ENCODE results near the gene EPHA5.

The EPHA5 gene

DNA sequence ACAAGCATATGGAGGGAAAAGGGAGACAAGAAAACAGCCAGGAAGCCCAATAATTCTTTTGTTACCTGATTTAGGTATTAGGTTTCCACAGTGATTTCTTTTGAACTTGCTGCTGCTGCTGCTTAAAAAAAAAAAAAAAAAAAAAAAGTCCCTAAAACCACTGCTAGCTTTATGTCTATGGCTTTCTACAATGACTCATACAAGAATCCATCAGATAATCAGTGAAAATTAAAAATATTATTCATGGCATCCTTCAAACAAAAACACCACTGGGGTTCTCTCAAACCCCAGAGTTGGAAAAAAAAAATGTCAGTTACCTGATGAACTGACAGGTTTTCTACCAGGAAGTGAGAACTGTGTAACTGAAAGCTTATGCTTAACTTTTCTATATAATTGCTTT lies 14.3 kb downstream of the EPHA5 start:
- Histone ChIP-seq H2AFZ (ENCODE audit: low read depth, low read length) (no peak overlapping the region), H3K27me3 (ENCODE audit: insufficient read depth, low read length) (no peaks in the 10 kb centered on the region), H3K4me3 (ENCODE audit: low read length) (no peak overlapping the region), H3K36me3 (ENCODE audit: insufficient read depth, low read length) (no peaks in the 10 kb centered on the region), H3K4me1 (ENCODE audit: insufficient read depth, low read length) (no peaks in the 10 kb centered on the region), H3K9me3 (ENCODE audit: low read length) (no peaks in the 10 kb centered on the region)

DNA sequence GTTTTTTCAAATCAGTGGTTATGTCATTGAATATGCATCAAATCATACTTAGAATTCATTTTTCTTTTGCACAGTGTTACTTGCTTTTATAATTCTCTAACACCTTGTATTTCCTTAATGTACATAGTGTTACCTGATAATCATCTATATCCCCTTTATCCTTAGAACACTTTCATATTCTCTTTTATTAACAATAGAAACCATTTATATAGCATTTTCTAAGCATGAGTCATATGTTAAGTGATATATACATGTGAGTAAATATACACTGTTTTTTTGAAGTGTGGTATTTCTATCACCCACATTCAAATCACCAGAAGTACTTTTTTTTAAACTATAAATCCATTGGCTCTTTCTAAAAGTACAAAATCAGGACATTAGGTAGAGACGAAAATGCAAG lies 15.3 kb downstream of the EPHA5 start:
- H3K4me1 ChIP-seq (ENCODE audit: insufficient read depth, low read length), result no peaks in the 10 kb centered on the region
- H3K4me3 ChIP-seq (ENCODE audit: low read length), result no peak overlapping the region
- H3K27me3 ChIP-seq (ENCODE audit: insufficient read depth, low read length), result no peaks in the 10 kb centered on the region
- no peaks in the 10 kb centered on the region for H3K36me3 ChIP-seq (ENCODE audit: insufficient read depth, low read length)
- no peak overlapping the region for H2AFZ ChIP-seq (ENCODE audit: low read depth, low read length)
- no peaks in the 10 kb centered on the region for H3K9me3 ChIP-seq (ENCODE audit: low read length)

DNA sequence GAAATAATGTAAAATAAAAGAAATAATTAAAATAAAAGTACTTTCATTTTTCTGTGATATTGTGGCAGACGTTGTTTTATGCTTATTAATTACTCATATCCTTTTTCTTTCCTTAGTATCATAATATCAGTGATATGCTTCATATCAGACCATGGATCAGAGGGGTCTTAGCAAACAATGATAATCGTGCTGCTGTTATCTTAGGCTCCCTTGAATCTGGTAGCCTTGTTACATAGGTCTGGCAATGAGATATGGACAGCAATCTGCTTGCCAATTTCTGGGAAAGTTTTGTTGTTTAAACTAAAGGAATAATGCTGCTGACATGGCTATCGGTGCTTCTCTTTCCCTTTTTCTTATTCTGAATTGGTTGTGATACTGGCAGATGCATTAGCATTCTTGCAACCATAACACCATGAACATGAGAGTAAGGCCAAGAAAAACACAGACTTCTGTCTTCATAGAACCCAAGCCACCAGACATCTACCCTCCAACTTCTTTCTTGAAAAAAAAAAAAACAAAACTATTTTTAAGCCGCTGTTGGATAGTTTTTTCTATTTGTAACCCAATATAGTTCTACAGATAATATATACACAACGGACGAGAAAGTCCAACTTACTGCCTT lies 16.4 kb downstream of the EPHA5 start:
- H2AFZ ChIP-seq (ENCODE audit: low read depth, low read length), result no peak overlapping the region
- no peaks in the 10 kb centered on the region for H3K4me1 ChIP-seq (ENCODE audit: insufficient read depth, low read length)
- H3K9me3 ChIP-seq (ENCODE audit: low read length), result no peaks in the 10 kb centered on the region
- no peaks in the 10 kb centered on the region for H3K36me3 ChIP-seq (ENCODE audit: insufficient read depth, low read length)
- H3K27me3 ChIP-seq (ENCODE audit: insufficient read depth, low read length), result no peaks in the 10 kb centered on the region
- no peak overlapping the region for H3K4me3 ChIP-seq (ENCODE audit: low read length)

DNA sequence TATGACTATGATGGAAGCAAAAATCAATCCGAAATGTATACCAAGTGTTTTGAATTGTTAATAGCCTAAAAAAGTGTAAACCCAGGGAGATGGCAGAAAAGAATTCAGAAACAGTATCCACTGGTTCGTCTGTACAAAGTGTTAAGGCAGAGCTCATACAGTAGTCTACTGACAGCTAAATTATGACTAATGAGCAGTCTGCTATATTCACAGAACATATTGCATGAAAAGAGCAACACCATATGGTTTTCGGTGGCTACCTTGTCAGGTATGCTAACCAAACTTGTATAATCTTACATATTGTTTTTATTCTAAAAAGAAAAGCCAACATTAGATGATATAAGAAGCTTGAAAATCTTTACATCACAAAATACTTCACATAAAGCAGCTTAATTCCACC lies 18.5 kb downstream of the EPHA5 start:
- Histone ChIP-seq H3K4me3 (ENCODE audit: low read length) (no peak overlapping the region), H3K9me3 (ENCODE audit: low read length) (no peaks in the 10 kb centered on the region), H3K36me3 (ENCODE audit: insufficient read depth, low read length) (no peaks in the 10 kb centered on the region), H3K27me3 (ENCODE audit: insufficient read depth, low read length) (no peaks in the 10 kb centered on the region), H3K4me1 (ENCODE audit: insufficient read depth, low read length) (no peaks in the 10 kb centered on the region), H2AFZ (ENCODE audit: low read depth, low read length) (no peak overlapping the region)

DNA sequence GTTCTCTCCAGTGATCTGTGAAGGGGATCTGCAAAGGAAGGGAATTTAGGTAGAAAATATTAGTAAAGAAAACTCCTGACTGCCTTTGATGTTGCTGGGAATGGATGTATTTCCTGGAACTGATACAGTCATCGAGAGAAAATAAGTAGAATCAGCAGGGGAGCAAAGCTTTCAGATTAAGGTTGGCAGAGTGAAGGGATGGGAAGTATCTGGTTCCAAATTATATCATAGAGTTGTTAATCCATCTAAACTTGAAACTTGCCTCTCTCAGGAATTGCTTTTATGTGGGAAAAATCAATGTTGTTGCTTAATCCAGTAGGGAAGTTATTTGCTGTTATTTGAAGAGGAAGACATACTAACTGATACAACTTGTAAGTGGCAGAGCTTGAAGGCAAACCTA lies 19.3 kb downstream of the EPHA5 start:
- H3K4me3 ChIP-seq (ENCODE audit: low read length), result no peak overlapping the region
- no peaks in the 10 kb centered on the region for H3K4me1 ChIP-seq (ENCODE audit: insufficient read depth, low read length)
- H3K9me3 ChIP-seq (ENCODE audit: low read length), result no peaks in the 10 kb centered on the region
- no peaks in the 10 kb centered on the region for H3K36me3 ChIP-seq (ENCODE audit: insufficient read depth, low read length)
- no peak overlapping the region for H2AFZ ChIP-seq (ENCODE audit: low read depth, low read length)
- no peaks in the 10 kb centered on the region for H3K27me3 ChIP-seq (ENCODE audit: insufficient read depth, low read length)

DNA sequence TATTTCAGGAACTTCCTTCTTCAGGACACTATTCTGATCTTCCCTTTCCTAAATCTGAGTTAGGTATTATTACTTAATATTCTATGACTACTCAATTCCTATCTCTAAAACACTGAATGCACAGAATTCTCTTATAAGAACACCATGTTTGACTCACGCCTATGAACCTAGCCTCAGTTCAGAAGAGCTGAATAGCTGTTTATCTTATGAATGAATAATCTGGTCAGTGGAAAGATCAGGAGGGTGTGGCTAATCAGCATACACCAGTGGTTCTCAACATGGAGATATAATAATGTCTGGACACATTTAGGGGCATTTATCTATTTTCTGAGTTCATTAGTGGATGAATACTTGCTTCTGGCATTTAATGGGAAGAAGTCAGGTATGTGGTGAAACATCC lies 24.2 kb downstream of the EPHA5 start:
- Histone ChIP-seq H3K4me1 (ENCODE audit: insufficient read depth, low read length) (no peaks in the 10 kb centered on the region), H2AFZ (ENCODE audit: low read depth, low read length) (no peak overlapping the region), H3K36me3 (ENCODE audit: insufficient read depth, low read length) (no peaks in the 10 kb centered on the region), H3K27me3 (ENCODE audit: insufficient read depth, low read length) (no peaks in the 10 kb centered on the region), H3K4me3 (ENCODE audit: low read length) (no peak overlapping the region), H3K9me3 (ENCODE audit: low read length) (no peaks in the 10 kb centered on the region)

DNA sequence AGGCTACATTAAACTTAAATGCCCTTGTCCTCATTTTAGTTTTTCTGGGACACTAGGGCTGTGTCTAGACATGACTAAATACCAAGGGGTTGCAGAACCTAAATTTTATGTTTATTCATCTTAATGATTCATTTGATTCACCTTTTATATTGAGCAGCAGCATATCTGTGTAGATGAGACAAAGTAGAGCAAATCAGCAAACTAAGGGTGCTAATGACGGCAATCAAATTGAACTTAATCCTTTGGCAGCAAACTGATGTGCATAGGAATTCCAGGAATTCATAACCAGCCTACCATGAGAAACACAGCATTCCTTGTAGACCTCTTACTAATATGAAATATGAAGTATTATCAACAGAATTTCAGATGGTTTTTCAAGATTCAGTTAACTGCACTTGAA lies 25.1 kb downstream of the EPHA5 start:
- H3K4me3 ChIP-seq (ENCODE audit: low read length), result no peak overlapping the region
- no peaks in the 10 kb centered on the region for H3K27me3 ChIP-seq (ENCODE audit: insufficient read depth, low read length)
- no peaks in the 10 kb centered on the region for H3K36me3 ChIP-seq (ENCODE audit: insufficient read depth, low read length)
- H3K9me3 ChIP-seq (ENCODE audit: low read length), result no peaks in the 10 kb centered on the region
- H3K4me1 ChIP-seq (ENCODE audit: insufficient read depth, low read length), result no peaks in the 10 kb centered on the region
- no peak overlapping the region for H2AFZ ChIP-seq (ENCODE audit: low read depth, low read length)

DNA sequence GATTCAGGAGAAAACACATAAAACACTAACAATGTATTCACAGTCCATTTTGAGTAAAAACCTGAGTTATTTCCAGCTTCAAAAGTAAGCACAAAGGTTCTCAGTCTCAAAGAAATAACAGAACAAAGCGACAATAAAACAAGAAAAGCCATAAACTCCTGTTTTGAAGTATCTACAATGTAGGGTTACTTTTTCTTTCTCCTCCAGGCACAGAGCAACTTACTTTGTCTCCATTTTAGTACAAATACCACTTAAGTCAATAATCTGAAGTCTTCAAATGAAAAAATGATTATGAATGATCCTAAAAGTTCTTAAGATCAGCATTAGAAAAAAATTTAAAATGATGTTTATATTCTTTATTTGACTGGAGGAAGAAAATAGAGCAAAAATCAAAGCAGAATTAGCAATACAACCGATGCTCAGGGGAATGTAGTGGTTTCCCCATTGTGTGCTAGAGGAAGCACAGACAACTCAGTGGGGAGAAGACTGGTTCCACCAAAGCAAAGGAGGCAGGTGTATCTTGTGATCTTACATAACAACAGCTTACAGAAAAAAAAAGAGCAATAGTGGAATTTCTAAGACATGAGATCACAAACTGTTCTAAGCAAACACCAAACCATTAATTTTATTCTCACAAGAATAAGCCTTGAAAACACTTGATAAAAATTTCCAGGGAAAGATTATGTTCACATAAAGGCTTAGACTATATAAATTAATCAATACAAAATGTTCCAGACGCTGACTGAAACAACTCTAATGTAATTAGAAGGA lies 35.1 kb downstream of the EPHA5 start:
- Histone ChIP-seq H3K9me3 (ENCODE audit: low read length) (no peaks in the 10 kb centered on the region), H3K36me3 (ENCODE audit: insufficient read depth, low read length) (no peaks in the 10 kb centered on the region), H3K4me1 (ENCODE audit: insufficient read depth, low read length) (no peaks in the 10 kb centered on the region), H2AFZ (ENCODE audit: low read depth, low read length) (peak overlapping the region; percentile 22), H3K4me3 (ENCODE audit: low read length) (no peak overlapping the region), H3K27me3 (ENCODE audit: insufficient read depth, low read length) (no peaks in the 10 kb centered on the region)

DNA sequence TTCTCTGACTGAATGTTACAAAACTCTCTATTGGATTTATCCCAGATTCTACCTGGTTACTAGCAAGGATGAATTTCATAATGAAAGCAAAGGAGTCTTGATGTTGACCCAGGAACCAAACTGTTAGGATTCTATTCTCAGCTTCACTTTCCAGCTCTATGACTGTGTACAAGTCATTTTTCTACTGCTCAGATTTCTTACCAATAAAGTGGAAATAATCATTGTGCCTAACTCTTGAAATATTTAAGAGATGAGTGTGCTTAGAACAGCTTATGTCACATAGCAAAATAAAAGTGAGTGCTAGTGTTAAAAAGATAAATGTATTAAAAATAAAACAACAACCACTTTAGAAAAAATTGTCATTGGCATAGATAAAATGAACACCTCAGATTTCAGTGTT lies 45.6 kb downstream of the EPHA5 start:
- no peak overlapping the region for H2AFZ ChIP-seq (ENCODE audit: low read depth, low read length)
- no peaks in the 10 kb centered on the region for H3K4me1 ChIP-seq (ENCODE audit: insufficient read depth, low read length)
- H3K4me3 ChIP-seq (ENCODE audit: low read length), result no peak overlapping the region
- no peaks in the 10 kb centered on the region for H3K27me3 ChIP-seq (ENCODE audit: insufficient read depth, low read length)
- H3K36me3 ChIP-seq (ENCODE audit: insufficient read depth, low read length), result no peaks in the 10 kb centered on the region
- no peaks in the 10 kb centered on the region for H3K9me3 ChIP-seq (ENCODE audit: low read length)

DNA sequence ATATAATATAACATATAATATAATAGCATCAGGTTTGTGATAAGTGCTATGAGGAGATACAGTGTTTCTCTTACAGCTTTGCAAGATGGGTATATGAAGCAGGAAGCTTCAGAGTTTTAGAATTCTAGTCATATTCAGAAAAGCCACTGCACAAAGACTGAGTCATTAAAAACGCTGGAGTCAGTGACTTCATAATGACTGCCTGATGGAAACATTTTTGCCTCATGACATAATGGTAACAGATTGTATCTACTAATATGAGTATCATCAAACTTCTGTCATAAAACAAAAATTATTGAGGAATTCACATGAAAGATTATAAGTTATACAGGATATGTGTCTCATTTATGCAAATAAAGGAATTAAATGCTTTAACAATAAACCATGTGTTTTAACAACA lies 46.8 kb downstream of the EPHA5 start:
- no peaks in the 10 kb centered on the region for H3K4me1 ChIP-seq (ENCODE audit: insufficient read depth, low read length)
- no peaks in the 10 kb centered on the region for H3K27me3 ChIP-seq (ENCODE audit: insufficient read depth, low read length)
- H3K4me3 ChIP-seq (ENCODE audit: low read length), result no peak overlapping the region
- H3K9me3 ChIP-seq (ENCODE audit: low read length), result no peaks in the 10 kb centered on the region
- no peak overlapping the region for H2AFZ ChIP-seq (ENCODE audit: low read depth, low read length)
- no peaks in the 10 kb centered on the region for H3K36me3 ChIP-seq (ENCODE audit: insufficient read depth, low read length)

DNA sequence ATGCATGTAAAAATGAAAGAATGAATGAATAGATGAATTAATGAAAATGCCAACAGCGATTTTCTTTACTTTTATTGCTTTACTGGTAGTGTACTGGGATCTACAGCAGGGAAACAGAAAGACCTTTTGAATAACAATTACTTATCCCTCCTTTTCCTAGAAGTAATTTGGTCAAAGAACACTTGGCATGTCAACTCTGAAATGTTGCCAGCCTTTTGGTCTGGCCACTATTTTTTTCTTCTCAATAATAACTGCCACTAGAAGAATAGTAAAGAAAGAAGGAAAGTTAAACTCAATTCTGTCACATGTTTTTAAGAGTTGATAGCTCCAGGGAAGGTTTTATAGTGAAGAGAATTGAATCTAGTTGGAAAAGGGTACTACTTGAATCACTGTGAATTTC lies 52.9 kb downstream of the EPHA5 start:
- H3K4me1 ChIP-seq (ENCODE audit: insufficient read depth, low read length), result no peaks in the 10 kb centered on the region
- H3K36me3 ChIP-seq (ENCODE audit: insufficient read depth, low read length), result no peaks in the 10 kb centered on the region
- H2AFZ ChIP-seq (ENCODE audit: low read depth, low read length), result no peak overlapping the region

DNA sequence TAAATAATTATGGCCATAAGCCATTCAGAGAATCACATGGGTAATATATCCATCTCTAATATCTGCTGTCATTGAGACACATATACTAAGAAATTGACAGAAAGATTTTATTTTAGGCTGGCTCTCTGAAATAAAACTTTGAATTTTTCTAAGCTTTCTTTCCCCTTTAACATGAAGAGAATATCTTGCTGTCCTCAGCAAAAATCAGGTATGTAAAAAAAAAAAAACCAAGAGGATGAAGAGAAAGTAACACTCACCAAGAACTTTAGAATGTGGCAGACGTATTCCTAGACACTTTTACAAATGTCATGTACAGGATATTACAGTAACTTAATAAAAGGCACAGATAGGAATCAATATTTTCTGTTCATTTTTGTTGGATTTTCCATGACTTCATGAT lies 65.8 kb downstream of the EPHA5 start:
- no peak overlapping the region for H2AFZ ChIP-seq (ENCODE audit: low read depth, low read length)
- no peaks in the 10 kb centered on the region for H3K27me3 ChIP-seq (ENCODE audit: insufficient read depth, low read length)
- no peak overlapping the region for H3K4me3 ChIP-seq (ENCODE audit: low read length)
- no peaks in the 10 kb centered on the region for H3K4me1 ChIP-seq (ENCODE audit: insufficient read depth, low read length)
- no peaks in the 10 kb centered on the region for H3K36me3 ChIP-seq (ENCODE audit: insufficient read depth, low read length)
- no peaks in the 10 kb centered on the region for H3K9me3 ChIP-seq (ENCODE audit: low read length)

More for the DNA sequence above, 52.9 kb downstream of the EPHA5 start:
- Histone ChIP-seq H3K4me3 (ENCODE audit: low read length) (no peak overlapping the region), H3K9me3 (ENCODE audit: low read length) (no peaks in the 10 kb centered on the region), H3K27me3 (ENCODE audit: insufficient read depth, low read length) (no peaks in the 10 kb centered on the region)

DNA sequence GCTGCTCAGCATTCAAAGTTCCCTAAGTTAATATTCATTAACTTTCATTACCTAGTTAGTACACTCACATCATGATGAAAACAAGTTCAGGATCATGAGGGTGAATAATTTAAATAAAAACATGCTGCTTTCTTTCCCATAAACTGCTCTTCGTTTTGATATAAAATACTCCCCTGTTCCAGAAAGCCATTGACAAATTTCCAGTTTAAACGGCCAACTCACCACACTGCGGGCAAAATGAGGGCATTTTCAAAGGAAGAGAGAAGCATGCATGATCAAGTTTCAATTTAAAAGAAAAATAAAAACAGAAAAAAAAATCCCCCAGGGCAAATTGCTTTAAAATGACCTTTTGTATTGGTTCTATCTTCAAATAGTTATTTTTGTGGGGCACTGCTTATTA lies 69.6 kb downstream of the EPHA5 start:
- H3K27me3 ChIP-seq (ENCODE audit: insufficient read depth, low read length), result no peaks in the 10 kb centered on the region
- H3K36me3 ChIP-seq (ENCODE audit: insufficient read depth, low read length), result no peaks in the 10 kb centered on the region
- no peaks in the 10 kb centered on the region for H3K9me3 ChIP-seq (ENCODE audit: low read length)
- no peaks in the 10 kb centered on the region for H3K4me1 ChIP-seq (ENCODE audit: insufficient read depth, low read length)
- no peak overlapping the region for H3K4me3 ChIP-seq (ENCODE audit: low read length)
- no peak overlapping the region for H2AFZ ChIP-seq (ENCODE audit: low read depth, low read length)

DNA sequence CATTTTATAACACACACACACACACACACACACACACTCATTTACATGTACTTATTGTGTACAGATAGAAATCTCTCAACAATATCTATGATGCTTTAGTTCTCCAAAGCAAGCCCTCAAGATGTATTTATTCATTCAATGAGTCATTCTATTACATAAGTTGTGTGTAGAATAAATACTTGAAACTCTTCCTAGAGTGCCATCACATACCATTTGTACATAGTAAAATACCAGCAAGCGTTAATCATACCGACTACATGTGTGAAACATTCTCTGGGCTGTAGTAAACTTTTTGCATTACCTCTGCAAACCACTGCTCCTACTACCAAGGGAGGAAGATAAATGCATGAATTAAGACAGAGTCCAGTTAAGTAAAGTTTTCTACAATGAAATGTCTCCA lies 70.9 kb downstream of the EPHA5 start:
- no peaks in the 10 kb centered on the region for H3K27me3 ChIP-seq (ENCODE audit: insufficient read depth, low read length)
- no peaks in the 10 kb centered on the region for H3K9me3 ChIP-seq (ENCODE audit: low read length)
- H3K4me3 ChIP-seq (ENCODE audit: low read length), result no peak overlapping the region
- H3K4me1 ChIP-seq (ENCODE audit: insufficient read depth, low read length), result no peaks in the 10 kb centered on the region
- no peaks in the 10 kb centered on the region for H3K36me3 ChIP-seq (ENCODE audit: insufficient read depth, low read length)
- no peak overlapping the region for H2AFZ ChIP-seq (ENCODE audit: low read depth, low read length)
